ENCODE data around the gene UBE2N.
A peak's percentile ranks its signal among the peaks of the same experiment; 100 is the strongest.

The UBE2N gene, protein sequence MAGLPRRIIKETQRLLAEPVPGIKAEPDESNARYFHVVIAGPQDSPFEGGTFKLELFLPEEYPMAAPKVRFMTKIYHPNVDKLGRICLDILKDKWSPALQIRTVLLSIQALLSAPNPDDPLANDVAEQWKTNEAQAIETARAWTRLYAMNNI

GRCh38 chr12:93441617-93442410 is at the start of gene UBE2N:
UBE2N (minus strand) TSS chr12:93441947; CDS start chr12:93441884, 63 bp downstream.
- peak; percentile 80 for FAIRE-seq

GRCh38 chr12:93484315-93484981 is 42.7 kb upstream of the UBE2N start:
- FAIRE-seq, result no peak

More at GRCh38 chr12:93441617-93442410, at the start of gene UBE2N:
- DNase-seq (ENCODE audit: insufficient read length, low spot score), result peak; percentile 73

DNA sequence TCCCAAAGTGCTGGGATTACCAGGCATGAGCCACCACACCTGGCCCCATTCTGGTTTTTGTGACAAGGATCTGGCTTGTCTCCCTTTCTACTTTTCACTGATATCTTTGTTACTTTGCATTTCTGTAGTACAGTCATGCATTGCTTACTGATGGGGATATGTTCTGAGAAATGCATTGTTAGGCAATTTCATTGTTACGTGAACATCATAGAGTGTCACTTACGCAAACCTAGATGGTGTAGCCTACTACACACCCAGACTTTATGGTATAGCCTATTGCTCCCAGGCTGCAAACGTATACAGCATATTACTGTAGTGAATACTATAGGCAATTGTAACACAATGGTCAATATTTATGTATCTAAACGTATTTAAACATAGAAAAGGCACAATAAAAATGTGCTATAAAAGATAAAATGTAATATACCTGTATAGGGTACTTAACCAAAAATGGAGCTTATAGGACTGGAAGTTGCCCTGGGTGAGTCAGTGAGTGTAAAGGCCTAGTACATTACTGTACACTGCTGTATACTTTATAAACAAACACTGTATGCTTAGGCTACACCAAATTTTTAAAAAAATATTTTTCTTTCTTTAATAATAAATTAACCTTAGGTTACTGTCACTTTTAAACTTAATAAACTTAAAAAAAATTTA is 41.5 kb upstream of the UBE2N start:
- DNase-seq (ENCODE audit: insufficient read length, low spot score) (no peak), FAIRE-seq (no peak)

More at GRCh38 chr12:93484315-93484981, 42.7 kb upstream of the UBE2N start:
- DNase-seq (ENCODE audit: insufficient read length, low spot score), result no peak

DNA sequence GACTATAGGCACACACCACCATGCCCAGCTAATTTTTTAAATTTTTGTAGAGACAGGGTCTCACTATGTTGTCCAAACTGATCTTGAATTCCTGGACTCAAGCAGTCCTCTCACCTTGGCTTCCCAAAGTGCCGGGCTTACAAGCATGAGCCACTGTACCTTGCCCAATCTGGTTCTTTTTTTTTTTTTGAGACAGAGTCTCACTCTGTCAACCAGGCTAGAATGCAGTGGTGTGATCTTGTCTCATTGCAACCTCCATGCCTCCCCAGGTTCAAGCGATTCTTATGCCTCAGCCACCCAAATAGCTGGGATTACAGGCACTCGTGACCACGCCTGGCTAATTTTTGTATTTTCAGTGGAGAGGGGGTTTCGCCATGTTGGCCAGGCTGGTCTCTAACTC is 41.0 kb upstream of the UBE2N start:
- FAIRE-seq (no peak), DNase-seq (ENCODE audit: insufficient read length, low spot score) (no peak)

- FAIRE-seq, result no peak
- no peak for DNase-seq (ENCODE audit: insufficient read length, low spot score)
These were observed 34.8 kb upstream of the UBE2N start for GRCh38 chr12:93476555-93476954.

GRCh38 chr12:93469386-93469785 is 27.6 kb upstream of the UBE2N start:
- FAIRE-seq, result no peak

DNA sequence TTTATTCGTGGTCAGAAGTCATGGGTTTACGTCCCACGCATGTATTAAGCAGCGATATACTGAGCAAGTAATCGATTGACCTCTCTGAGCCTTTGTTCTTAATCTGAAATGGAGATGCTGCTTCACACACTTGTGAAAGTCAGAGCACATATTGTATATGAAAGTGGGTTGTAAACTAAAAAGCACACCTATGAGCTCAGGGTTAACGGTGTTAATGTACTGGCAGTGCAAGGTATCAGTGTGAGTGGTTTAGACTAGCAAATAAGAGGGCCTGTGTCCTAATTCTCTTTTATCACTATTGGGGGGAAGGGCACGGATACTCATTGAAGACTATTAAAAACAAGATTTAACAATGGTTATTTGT is 26.2 kb upstream of the UBE2N start:
- DNase-seq (ENCODE audit: insufficient read length, low spot score) (no peak), FAIRE-seq (peak; percentile 28)

More at GRCh38 chr12:93469386-93469785, 27.6 kb upstream of the UBE2N start:
- DNase-seq (ENCODE audit: insufficient read length, low spot score), result no peak

DNA sequence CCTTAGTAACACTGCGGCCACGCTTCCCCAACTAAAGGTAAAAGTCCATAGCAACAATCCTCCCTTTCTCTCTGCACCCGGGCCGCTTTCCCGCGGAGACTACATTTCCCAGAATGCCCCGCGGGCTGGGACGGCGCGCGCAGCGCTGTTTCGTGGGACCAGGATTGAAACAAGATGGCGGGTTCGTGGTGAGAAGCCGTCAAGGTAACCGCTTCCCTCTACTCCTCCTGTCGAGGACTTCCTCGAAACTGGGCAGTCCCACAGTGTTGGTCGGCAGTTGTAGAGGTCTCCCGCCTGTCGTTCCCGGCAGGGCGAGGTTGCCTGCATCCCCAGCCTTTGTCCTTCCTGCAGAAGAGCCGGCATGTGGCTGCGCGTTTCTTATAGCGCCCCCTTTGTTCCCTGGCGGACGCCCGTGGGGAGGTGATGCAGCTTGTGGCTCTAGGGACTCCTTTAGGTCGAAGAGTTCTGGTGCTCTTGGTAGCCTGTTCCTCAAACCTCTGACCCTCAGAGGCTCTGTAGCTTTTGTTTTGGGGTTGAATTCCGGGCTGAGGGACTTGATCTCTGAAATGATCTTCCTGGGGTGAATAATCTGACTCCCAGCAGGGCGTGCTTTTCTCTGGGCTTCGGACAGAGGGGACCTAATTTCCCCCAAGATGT is 25.7 kb upstream of the UBE2N start, which contains the start of gene MRPL42:
MRPL42 (plus strand) TSS at position 164 of the 657 bp plus-strand sequence. CDS start 1,772 bp downstream, outside the sequence.
- peak; percentile 58 for DNase-seq (ENCODE audit: insufficient read length, low spot score)
- peak; percentile 95 for FAIRE-seq

DNA sequence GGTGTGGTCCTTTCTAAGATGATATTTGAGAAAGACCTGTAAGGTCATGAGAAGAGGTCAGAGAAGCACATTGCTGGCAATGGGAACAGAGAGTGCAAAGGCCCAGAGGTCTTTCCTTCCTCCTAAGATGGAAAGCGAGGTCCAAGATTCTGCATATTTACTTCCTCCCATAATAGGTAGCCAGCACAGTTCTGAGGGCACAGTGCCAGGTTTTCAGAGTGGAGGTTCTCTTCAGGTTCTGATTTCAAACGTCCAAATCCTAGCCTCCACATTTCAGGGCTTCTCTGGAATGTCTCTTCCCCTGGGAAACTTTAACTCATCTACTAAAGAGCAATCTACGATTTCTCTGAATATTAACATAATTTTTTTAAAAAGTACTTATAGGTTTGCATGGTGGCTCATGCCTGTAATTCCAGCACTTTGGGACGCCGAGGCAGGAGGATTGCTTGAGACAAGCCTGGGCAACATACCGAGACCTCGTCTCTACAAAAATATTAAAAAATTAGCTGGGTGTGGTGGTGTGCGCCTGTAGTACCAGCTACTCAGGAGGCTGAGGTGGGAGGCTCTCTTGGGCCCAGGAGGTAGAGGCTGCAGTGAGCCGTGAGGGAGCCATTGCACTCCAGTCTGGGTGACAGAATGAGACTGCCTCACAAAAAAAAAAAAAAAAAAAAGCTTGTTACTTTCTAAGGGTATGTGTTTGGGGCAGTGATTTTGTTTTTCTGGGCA is 25.0 kb upstream of the UBE2N start:
- FAIRE-seq, result no peak
- no peak for DNase-seq (ENCODE audit: insufficient read length, low spot score)

- DNase-seq (ENCODE audit: insufficient read length, low spot score) (no peak), FAIRE-seq (no peak)
These were observed 24.1 kb upstream of the UBE2N start for GRCh38 chr12:93465841-93466240.

DNA sequence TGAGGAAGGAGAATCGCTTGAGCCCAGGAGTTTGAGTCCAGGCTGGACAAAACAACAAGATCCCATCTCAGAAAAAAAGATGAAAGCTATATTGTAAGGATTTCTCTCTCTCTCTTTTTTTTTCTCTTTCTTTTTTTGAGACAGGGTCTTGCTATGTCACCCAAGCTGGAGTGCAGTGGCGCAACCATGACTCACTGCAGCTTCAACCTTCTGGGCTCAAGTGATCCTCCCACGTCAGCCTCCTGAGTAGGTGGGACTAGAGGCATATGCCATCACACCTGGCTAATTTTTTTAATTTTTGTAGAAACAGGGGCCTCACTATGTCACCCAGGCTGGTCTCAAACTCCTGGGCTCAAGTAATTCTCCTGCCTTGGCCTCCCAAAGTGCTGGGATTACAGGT is 19.8 kb upstream of the UBE2N start:
- DNase-seq (ENCODE audit: insufficient read length, low spot score), result no peak
- no peak for FAIRE-seq

- FAIRE-seq (no peak), DNase-seq (ENCODE audit: insufficient read length, low spot score) (no peak)
These were observed 19.2 kb upstream of the UBE2N start for GRCh38 chr12:93460902-93461301.

GRCh38 chr12:93460003-93460402 is 18.3 kb upstream of the UBE2N start:
- DNase-seq (ENCODE audit: insufficient read length, low spot score) (no peak), FAIRE-seq (no peak)

GRCh38 chr12:93459097-93459496 is 17.4 kb upstream of the UBE2N start:
- DNase-seq (ENCODE audit: insufficient read length, low spot score), result no peak
- FAIRE-seq, result no peak

DNA sequence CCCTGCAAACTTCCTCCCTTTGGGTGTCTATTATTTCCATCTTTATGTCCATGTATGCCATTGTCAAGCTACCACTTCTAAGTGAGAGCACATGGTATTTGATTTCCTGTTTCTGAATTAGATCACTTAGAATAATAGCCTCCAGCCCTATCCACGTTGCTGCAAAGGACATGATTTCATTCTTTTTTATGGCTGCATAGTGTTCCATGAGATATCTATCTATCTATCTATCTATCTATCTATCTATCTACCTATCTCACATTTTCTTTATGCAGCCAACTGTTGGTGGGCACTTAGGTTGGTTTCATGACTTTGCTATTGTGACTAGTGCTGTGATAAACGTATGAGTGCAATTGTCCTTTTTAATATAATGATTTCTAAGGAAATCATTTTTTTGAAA is 14.3 kb upstream of the UBE2N start:
- no peak for DNase-seq (ENCODE audit: insufficient read length, low spot score)
- FAIRE-seq, result no peak

- no peak for FAIRE-seq
- no peak for DNase-seq (ENCODE audit: insufficient read length, low spot score)
These were observed 11.9 kb upstream of the UBE2N start for GRCh38 chr12:93453633-93454032.

DNA sequence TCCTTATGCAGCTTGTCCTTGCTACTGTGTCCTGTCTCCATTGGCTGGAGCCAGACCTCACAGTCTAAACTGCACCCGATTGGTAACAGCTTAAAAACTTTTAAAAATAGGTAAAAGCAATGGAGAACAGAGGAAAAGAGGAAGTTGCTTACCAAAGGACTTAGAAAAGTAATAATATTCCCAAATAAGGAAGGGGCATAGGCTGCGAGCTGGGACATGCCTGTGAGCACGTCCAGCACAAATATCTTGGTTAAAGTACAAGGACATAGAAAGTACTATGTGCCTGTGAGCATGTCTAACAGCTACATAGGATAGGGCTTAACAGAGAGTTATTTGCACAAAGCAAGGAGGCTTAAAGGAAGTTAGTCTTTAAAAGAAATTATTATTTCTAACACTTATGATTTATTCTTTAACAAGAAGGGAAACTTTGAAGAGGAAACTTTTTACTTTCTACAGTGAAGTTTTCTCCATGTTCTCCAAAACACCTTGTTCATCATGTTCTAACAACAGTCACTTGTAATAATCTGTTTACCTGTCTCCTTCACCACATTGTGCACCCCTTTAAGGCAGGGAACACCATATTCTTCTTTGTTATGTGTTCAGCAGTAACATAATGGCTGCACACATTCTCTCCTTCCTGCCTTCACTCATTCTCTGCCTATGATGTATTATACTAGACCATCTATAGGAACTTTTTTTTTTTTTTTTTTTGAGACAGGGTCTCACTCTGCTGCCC is 9.8 kb upstream of the UBE2N start:
- FAIRE-seq, result no peak
- DNase-seq (ENCODE audit: insufficient read length, low spot score), result no peak

GRCh38 chr12:93449277-93449676 is 7.5 kb upstream of the UBE2N start:
- DNase-seq (ENCODE audit: insufficient read length, low spot score) (no peak), FAIRE-seq (peak; percentile 86)

GRCh38 chr12:93448796-93449195 is 7.0 kb upstream of the UBE2N start:
- FAIRE-seq (no peak), DNase-seq (ENCODE audit: insufficient read length, low spot score) (no peak)

Data from GM19239 (cell line).